ENCODE results near the gene KRTAP10-2. TPM values are rescaled to one million over a fixed set of nuclear protein-coding genes. Genes with fewer than 3 reads are reported as not detected.

Gene KRTAP10-2
- total and polyA plus RNA-seq, 9 of the 15 experiments (the other 6 are each of a cell fraction or from before 2014, with no cell fraction given) = not detected

- TF ChIP-seq ATF6 (CRISPR knock-in tag; IDR thresholded peaks at IDR 0.05) (no peak), HMBOX1 (IDR thresholded peaks at IDR 0.05) (no peak), RHOXF2B (CRISPR knock-in tag; conservative IDR thresholded peaks at IDR 0.05) (no peak; the same call in 1 of the 2 replicates), ELF1 (tag; IDR thresholded peaks at IDR 0.05) (no peak), GTF3C2 (IDR thresholded peaks at IDR 0.05; ENCODE audit: borderline replicate concordance, extremely low read depth, insufficient read length) (no peak), TFE3 (CRISPR knock-in tag; IDR thresholded peaks at IDR 0.05) (no peak), AFF4 (CRISPR knock-in tag; IDR thresholded peaks at IDR 0.05) (no peak), CHCHD3 (CRISPR knock-in tag; IDR thresholded peaks at IDR 0.05) (no peak), ZNF695 (CRISPR knock-in tag; IDR thresholded peaks at IDR 0.05) (no peak), SP1 (CRISPR knock-in tag; IDR thresholded peaks at IDR 0.05) (no peak), ETV6 (IDR thresholded peaks at IDR 0.05; ENCODE audit: borderline replicate concordance in 1 of 2, low read depth in 2 of 2, low read length in 1 of 2) (no peak), ETV6 (CRISPR knock-in tag; IDR thresholded peaks at IDR 0.05; ENCODE audit: borderline replicate concordance) (no peak), ZNF77 (CRISPR knock-in tag; IDR thresholded peaks at IDR 0.05) (no peak), OTX1 (CRISPR knock-in tag; IDR thresholded peaks at IDR 0.05) (no peak)
These were observed 42.5 kb upstream of the KRTAP10-2 start (continued) for GRCh38 chr21:44593598-44594405.

Measured in K562 (cell line).